SH-SY5Y (cell line): Measurements from ENCODE around the gene ZNF771.

Source experiments
- GATA2 ChIP-seq: IDR thresholded peaks from 2 replicates; pipeline ENCODE4 v1.6.1; 2011; ENCODE audit warnings: mild to moderate bottlenecking, low read depth, low read length
- GATA3 ChIP-seq: IDR thresholded peaks from 2 replicates; pipeline ENCODE4 v1.6.1; 2011; ENCODE audit warnings: low read depth, mild to moderate bottlenecking, low read length, moderate library complexity

The ZNF771 gene

GRCh38 chr16:30428055-30428454 lies 20.6 kb downstream of the ZNF771 start:
- TF ChIP-seq GATA3 (no peak), GATA2 (no peak)

- TF ChIP-seq GATA2 (no peak), GATA3 (no peak)
Measured at GRCh38 chr16:30429418-30429677, 21.9 kb downstream of the ZNF771 start.

GRCh38 chr16:30429678-30430427 lies 22.4 kb downstream of the ZNF771 start, which contains the start of gene DCTPP1:
DCTPP1 (minus strand) TSS chr16:30430030; CDS start chr16:30429980, 50 bp downstream.
- no peak for TF ChIP-seq GATA2

GRCh38 chr16:30430428-30430970 lies 23.1 kb downstream of the ZNF771 start:
- TF ChIP-seq GATA2 (no peak), GATA3 (no peak)

- TF ChIP-seq GATA2 (no peak), GATA3 (no peak)
Measured at GRCh38 chr16:30434852-30435251, 27.4 kb downstream of the ZNF771 start.

GRCh38 chr16:30437511-30438046 lies 30.2 kb downstream of the ZNF771 start:
- TF ChIP-seq GATA3 (no peak), GATA2 (no peak)

GRCh38 chr16:30438835-30439234 lies 31.4 kb downstream of the ZNF771 start:
- TF ChIP-seq GATA2 (no peak), GATA3 (no peak)

- TF ChIP-seq GATA2 (no peak), GATA3 (no peak)
Measured at GRCh38 chr16:30439720-30440348, 32.4 kb downstream of the ZNF771 start.

GRCh38 chr16:30443631-30444030 lies 36.2 kb downstream of the ZNF771 start:
- TF ChIP-seq GATA2 (no peak), GATA3 (no peak)

- no peak for TF ChIP-seq GATA3
- TF ChIP-seq GATA2, result no peak
Measured at GRCh38 chr16:30444231-30445148, 37.1 kb downstream of the ZNF771 start.

GRCh38 chr16:30445149-30445407 lies 37.7 kb downstream of the ZNF771 start:
- no peak for TF ChIP-seq GATA2
- TF ChIP-seq GATA3, result no peak

GRCh38 chr16:30445408-30446202 lies 38.2 kb downstream of the ZNF771 start, which contains the start of gene SEPHS2:
SEPHS2 (minus strand) TSS chr16:30445874; CDS start chr16:30445727, 147 bp downstream.
- no peak for TF ChIP-seq GATA2
- TF ChIP-seq GATA3, result no peak

- TF ChIP-seq GATA2 (no peak), GATA3 (no peak)
Measured at GRCh38 chr16:30446203-30446595, 38.8 kb downstream of the ZNF771 start.
